IMR-90 (cell line): ENCODE data around the gene FTO. TPM values are rescaled to one million over a fixed set of nuclear protein-coding genes. Genes with fewer than 3 reads are reported as not detected.

ENCODE experiments used
- ATAC-seq: fragments of 200-7000 bp; cut with Tn5 transposase; 2 replicates; pipeline ENCODE4 v1.9.1; 2020; ENCODE audit warnings: low read depth, mild to moderate bottlenecking, moderate library complexity
- BruUV-seq: library from RNA; stranded (reverse); fragments of 400-500 nt; replicated peaks from 2 replicates; lab custom pipeline; 2021; lab: Mats Ljungman, UMichigan
- CTCF ChIA-PET: fragments of 300-600 bp; formaldehyde crosslinking; extraction: SDS; loops from one replicate; lab custom pipeline; 2021; ENCODE audit warnings: antibody characterized with exemption; lab: Yijun Ruan, JAX
- POLR2A ChIA-PET: fragments of 300-600 bp; sonication (Branson Sonifier 250); formaldehyde crosslinking; loops from one replicate; lab custom pipeline; 2022; ENCODE audit warnings: antibody characterized with exemption; ENCODE audit not compliant: unreplicated experiment; lab: Charles Lee
- DNase-seq: peaks from one replicate; pipeline ENCODE4 v3.0.0; 2013
- H2AFZ ChIP-seq: replicated peaks from 2 replicates; pipeline ENCODE3; 2013; ENCODE audit warnings: low read length, mild to moderate bottlenecking; ENCODE audit not compliant: poor library complexity
- H2AK5ac ChIP-seq: 2 replicates; pipeline ENCODE4 v1.6.1; 2013; ENCODE audit warnings: low read depth, low read length, inconsistent platforms
- H2AK9ac ChIP-seq: replicated peaks from 2 replicates; pipeline ENCODE3; 2013; ENCODE audit warnings: mild to moderate bottlenecking, low read depth, low read length, moderate library complexity; ENCODE audit not compliant: poor library complexity
- H2BK120ac ChIP-seq: 2 replicates; pipeline ENCODE4 v1.6.1; 2013; ENCODE audit warnings: low read depth, low read length, inconsistent platforms
- H2BK15ac ChIP-seq: 3 replicates; pipeline ENCODE4 v1.6.1; 2013; ENCODE audit warnings: low read depth, low read length, inconsistent platforms
- H2BK20ac ChIP-seq: 2 replicates; pipeline ENCODE4 v1.6.1; 2013; ENCODE audit warnings: low read depth, mild to moderate bottlenecking, inconsistent platforms, low read length, moderate library complexity
- H2BK5ac ChIP-seq: 2 replicates; pipeline ENCODE4 v1.6.1; 2013; ENCODE audit warnings: mild to moderate bottlenecking, low read depth, low read length, inconsistent platforms; ENCODE audit not compliant: poor library complexity, severe bottlenecking
- H3K14ac ChIP-seq: replicated peaks from 2 replicates; pipeline ENCODE4 v1.6.1; 2013; ENCODE audit warnings: low read depth, low read length, inconsistent platforms
- H3K18ac ChIP-seq: 2 replicates; pipeline ENCODE4 v1.6.1; 2013; ENCODE audit warnings: low read depth, low read length, control low read depth
- H3K23ac ChIP-seq: 2 replicates; pipeline ENCODE4 v1.6.1; 2013; ENCODE audit warnings: low read depth, low read length, inconsistent platforms
- H3K27ac ChIP-seq: 2 replicates; pipeline ENCODE4 v1.5.1; 2013; ENCODE audit warnings: mild to moderate bottlenecking, control low read depth, low read length; ENCODE audit not compliant: insufficient read depth
- H3K27me3 ChIP-seq: 2 replicates; pipeline ENCODE4 v1.6.1; 2013; ENCODE audit warnings: low read length; ENCODE audit not compliant: control insufficient read depth, insufficient read depth
- H3K36me3 ChIP-seq: 2 replicates; pipeline ENCODE4 v1.6.1; 2013; ENCODE audit warnings: low read length, mixed read lengths; ENCODE audit not compliant: control insufficient read depth, insufficient read depth
- H3K4ac ChIP-seq: 2 replicates; pipeline ENCODE4 v1.6.1; 2013; ENCODE audit warnings: low read depth, low read length, inconsistent platforms
- H3K4me1 ChIP-seq: 2 replicates; pipeline ENCODE4 v1.6.1; 2013; ENCODE audit warnings: low read length, mixed read lengths; ENCODE audit not compliant: control insufficient read depth, insufficient read depth
- H3K4me2 ChIP-seq: 2 replicates; pipeline ENCODE4 v1.6.1; 2013; ENCODE audit warnings: low read depth, mild to moderate bottlenecking, control low read depth, low read length, moderate library complexity
- H3K4me3 ChIP-seq: 2 replicates; pipeline ENCODE4 v1.5.1; 2013; ENCODE audit warnings: low read depth, mild to moderate bottlenecking, control low read depth, low read length, moderate library complexity; ENCODE audit not compliant: insufficient read depth
- H3K56ac ChIP-seq: 2 replicates; pipeline ENCODE4 v1.6.1; 2013; ENCODE audit warnings: low read length, inconsistent platforms; ENCODE audit not compliant: insufficient read depth; ENCODE audit errors: extremely low read depth
- H3K79me1 ChIP-seq, 2 experiments: 2 replicates each; pipeline ENCODE4 v1.6.1; 2013; ENCODE audit warnings: low read length in 2 of 2, inconsistent platforms in 1 of 2, low read depth in 1 of 2
- H3K9ac ChIP-seq: 2 replicates; pipeline ENCODE4 v1.6.1; 2013; ENCODE audit warnings: low read depth, low read length, control low read depth
- H3K9me1 ChIP-seq: 2 replicates; pipeline ENCODE4 v1.6.1; 2013; ENCODE audit warnings: low read length, inconsistent platforms; ENCODE audit not compliant: insufficient read depth
- H3K9me3 ChIP-seq: 2 replicates; pipeline ENCODE4 v1.6.1; 2013; ENCODE audit warnings: low read length; ENCODE audit not compliant: control insufficient read depth, insufficient read depth
- H4K20me1 ChIP-seq: 2 replicates; pipeline ENCODE4 v1.6.1; 2013; ENCODE audit warnings: low read length, inconsistent platforms; ENCODE audit not compliant: insufficient read depth
- H4K5ac ChIP-seq: 2 replicates; pipeline ENCODE4 v1.6.1; 2013; ENCODE audit warnings: mild to moderate bottlenecking, low read depth, low read length, control low read depth
- H4K8ac ChIP-seq, 2 experiments: 2 replicates each; pipeline ENCODE4 v1.6.1; 2013; ENCODE audit warnings: low read depth in 2 of 2, low read length in 2 of 2, control low read depth in 1 of 2, inconsistent platforms in 1 of 2
- H4K91ac ChIP-seq: 2 replicates; pipeline ENCODE4 v1.6.1; 2013; ENCODE audit warnings: low read depth, low read length, inconsistent platforms; ENCODE audit not compliant: insufficient read depth
- BHLHE40 ChIP-seq: fragments of 150-350 bp; IDR thresholded peaks from 2 replicates; pipeline ENCODE4 v1.6.1; 2016; ENCODE audit warnings: mild to moderate bottlenecking, low read depth, low read length
- CHD1 ChIP-seq: IDR thresholded peaks from 2 replicates; pipeline ENCODE4 v1.6.1; 2012; ENCODE audit warnings: low read depth, low read length, improper control_type of control experiment
- CTCF ChIP-seq: conservative IDR thresholded peaks from 2 replicates; pipeline ENCODE4 v1.5.1; 2012; ENCODE audit warnings: mild to moderate bottlenecking, low read depth, low read length, improper control_type of control experiment
- FOS ChIP-seq: fragments of 150-350 bp; IDR thresholded peaks from 2 replicates; pipeline ENCODE4 v1.6.1; 2016; ENCODE audit warnings: low read depth, low read length
- MAZ ChIP-seq: IDR thresholded peaks from 2 replicates; pipeline ENCODE4 v1.6.1; 2012; ENCODE audit warnings: low read depth, mild to moderate bottlenecking, low read length, improper control_type of control experiment, moderate library complexity, borderline replicate concordance
- MXI1 ChIP-seq: IDR thresholded peaks from 2 replicates; pipeline ENCODE4 v1.6.1; 2012; ENCODE audit warnings: low read depth, mild to moderate bottlenecking, low read length, moderate library complexity, borderline replicate concordance
- NFE2L2 ChIP-seq: fragments of 150-350 bp; IDR thresholded peaks from 2 replicates; pipeline ENCODE4 v1.6.1; 2016; ENCODE audit warnings: low read depth, mild to moderate bottlenecking, low read length
- USF2 ChIP-seq: fragments of 150-350 bp; IDR thresholded peaks from 2 replicates; pipeline ENCODE4 v1.6.1; 2017; ENCODE audit warnings: mild to moderate bottlenecking, antibody characterized with exemption, low read length, low read depth
- WGBS, 2 experiments: methylation state at CpG; one replicate each; pipeline versions ENCODE4 v1.1.5 to v1.1.7; 2013; ENCODE audit warnings: missing lambda C conversion rate in 2 of 2; ENCODE audit not compliant: insufficient read length in 1 of 2; ENCODE audit errors: extremely low coverage in 2 of 2; 5-methylcytosine and 5-hydroxymethylcytosine counted together
- dilution Hi-C: fragments of 300-500 bp; cut with HindIII; formaldehyde crosslinking; loops from one replicate; pipeline ENCODE4 v1.14.3; 2018; ENCODE audit warnings: low sequenced_read_pairs; ENCODE audit not compliant: unreplicated experiment
- in situ Hi-C: fragments of 300-500 bp; cut with MboI; formaldehyde crosslinking; loops from 3 replicates; pipeline ENCODE4 v1.14.3; 2019; ENCODE audit warnings: low sequenced_read_pairs, inconsistent platforms, mixed read lengths
- intact Hi-C: fragments of 100-400 bp; cut with micrococcal nuclease; formaldehyde crosslinking; loops from 2 replicates; pipeline ENCODE4 v1.10.0; 2022
- polyA plus RNA-seq, 3 experiments: library from polyadenylated mRNA; depleted of rRNA; stranded (reverse); fragments of >200 nt; gene quantifications; 2 replicates each; pipeline ENCODE4 v1.2.3, GENCODE V29; 2012; ENCODE audit warnings: low replicate concordance in 1 of 3
- total RNA-seq: library from RNA; depleted of rRNA; stranded (reverse); fragments of >200 nt; gene quantifications from 2 replicates; pipeline ENCODE4 v1.2.3, GENCODE V29; 2012

FTO gene
- total and polyA plus RNA-seq, 2 of the 4 experiments (the other 2 are of a cell fraction): 70.3 to 132 TPM

- Histone ChIP-seq H2AFZ (no peak overlapping the region), H3K4ac (no peak overlapping the region), H4K5ac (peak overlapping the region; percentile 34; the same call in 1 of the 2 replicates), H2BK20ac (no peak overlapping the region), H3K27me3 (no peaks in the 10 kb centered on the region), H2BK5ac (no peak overlapping the region), H3K9me1 (peaks cover 2% of the 10 kb centered on the region; the same call in 1 of the 2 replicates), H2BK120ac (no peak overlapping the region), H3K9me3 (no peaks in the 10 kb centered on the region), H2AK5ac (no peak overlapping the region), H3K14ac (no peak overlapping the region), H3K27ac (no peak overlapping the region), H4K20me1 (peaks cover 8% of the 10 kb centered on the region; the same call in 1 of the 2 replicates), H3K79me1 (peaks cover 36 to 50% of the 10 kb centered on the region in 2 experiments), H3K4me2 (no peak overlapping the region), H3K56ac (no peak overlapping the region), H4K8ac (no peak overlapping the region), H3K4me3 (no peak overlapping the region), H3K23ac (no peak overlapping the region), H3K4me1 (peaks cover 4% of the 10 kb centered on the region), H2BK15ac (no peak overlapping the region), H3K36me3 (no peaks in the 10 kb centered on the region), H2AK9ac (no peak overlapping the region), H4K91ac (no peak overlapping the region), H3K18ac (peak overlapping the region; percentile 39; the same call in 1 of the 2 replicates), H3K9ac (no peak overlapping the region)
- BruUV-seq: no TSS peak
- POLR2A ChIA-PET: no interaction called here
- in situ Hi-C loops (no loop called here), dilution Hi-C loops (no loop called here), intact Hi-C loops (no loop called here)
- WGBS, 2 experiments: no CpG with 5 or more reads among the region's 3 CpGs
- ATAC-seq (no peak), DNase-seq (no peak)
- CTCF ChIA-PET: no interaction called here
- no peak for TF ChIP-seq USF2
- TF ChIP-seq NFE2L2: no peak
- no peak for TF ChIP-seq MAZ
- TF ChIP-seq MXI1: no peak
- TF ChIP-seq CHD1: no peak
- TF ChIP-seq BHLHE40: no peak
- TF ChIP-seq FOS: no peak
- no peak for TF ChIP-seq CTCF
These were observed 82.0 kb downstream of the FTO start for GRCh38 chr16:53785916-53786315.
